CD4-positive, CD25-positive, alpha-beta regulatory T cell (primary cell): ENCODE measurements around the gene POU3F3. TPM values are rescaled to one million over a fixed set of nuclear protein-coding genes. Genes with fewer than 3 reads are reported as not detected.

Experiments
- ATAC-seq, 2 donors: fragments of 150-1000 bp; cut with Tn5 transposase; one replicate each; pipeline ENCODE4 v1.10.0; 2021; ENCODE audit warnings: low read depth in 2 of 2, moderate number of reproducible peaks in 2 of 2, moderate library complexity in 1 of 2
- DNase-seq, 3 donors: peaks; one replicate each; pipeline versions ENCODE4 v3.0.0 to v3.0.0-alpha.2; 2012 to 2022; ENCODE audit warnings: mixed read lengths in 1 of 3
- H3K27ac ChIP-seq: one replicate; pipeline ENCODE4 v1.7.0; 2013; ENCODE audit warnings: mild to moderate bottlenecking, low read length; ENCODE audit not compliant: insufficient read depth, poor library complexity, severe bottlenecking
- H3K27me3 ChIP-seq: one replicate; pipeline ENCODE4 v1.7.0; 2013; ENCODE audit warnings: low read length; ENCODE audit not compliant: control insufficient read depth, insufficient read depth
- H3K36me3 ChIP-seq: one replicate; pipeline ENCODE4 v1.7.0; 2013; ENCODE audit warnings: mild to moderate bottlenecking, low read length, moderate library complexity; ENCODE audit not compliant: control insufficient read depth, insufficient read depth
- H3K4me1 ChIP-seq: 2 replicates; pipeline ENCODE4 v1.7.0; 2013; ENCODE audit warnings: mild to moderate bottlenecking, low read length; ENCODE audit not compliant: insufficient read depth, control insufficient read depth, poor library complexity, severe bottlenecking
- H3K4me3 ChIP-seq: one replicate; pipeline ENCODE4 v1.7.0; 2013; ENCODE audit warnings: low read depth, mild to moderate bottlenecking, low read length, moderate library complexity
- H3K9me3 ChIP-seq, 2 experiments: 1 replicate in 1 of 2; 2 replicates in 1 of 2; pipeline ENCODE4 v1.7.0; 2013; ENCODE audit warnings: low read length in 2 of 2, mild to moderate bottlenecking in 1 of 2, moderate library complexity in 1 of 2; ENCODE audit not compliant: control insufficient read depth in 2 of 2
- H3K27ac Mint-ChIP-seq, 3 donors: one replicate each; pipeline ENCODE4 v1.8.0; 2020 to 2022; ENCODE audit warnings: mild to moderate bottlenecking in 3 of 3, mixed read lengths in 3 of 3, moderate library complexity in 2 of 3
- H3K27me3 Mint-ChIP-seq: one replicate; pipeline ENCODE4 v1.8.0; 2022; ENCODE audit warnings: mild to moderate bottlenecking, mixed read lengths
- H3K36me3 Mint-ChIP-seq: one replicate; pipeline ENCODE4 v1.8.0; 2020; ENCODE audit warnings: mixed read lengths
- H3K4me1 Mint-ChIP-seq, 4 donors: one replicate each; pipeline ENCODE4 v1.8.0; 2020 to 2022; ENCODE audit warnings: mixed read lengths in 4 of 4, mild to moderate bottlenecking in 1 of 4
- H3K4me3 Mint-ChIP-seq, 4 donors: one replicate each; pipeline ENCODE4 v1.8.0; 2020 to 2022; ENCODE audit warnings: mild to moderate bottlenecking in 4 of 4, mixed read lengths in 4 of 4, moderate library complexity in 3 of 4
- H3K9me3 Mint-ChIP-seq, 7 donors: one replicate each; pipeline ENCODE4 v1.8.0; 2020 to 2022; ENCODE audit warnings: mixed read lengths in 7 of 7, mild to moderate bottlenecking in 3 of 7, moderate library complexity in 2 of 7
- polyA plus RNA-seq, 4 donors: library from polyadenylated mRNA; unstranded; fragments of 300-500 nt; fragmentation: Illumina TruSeq; gene quantifications; one replicate each; pipeline ENCODE4 v1.2.3, GENCODE V29; 2021
- total RNA-seq: library from RNA; stranded (reverse); gene quantifications from one replicate; pipeline ENCODE4 v1.2.3, GENCODE V29; 2022

The POU3F3 gene
- total and polyA plus RNA-seq, 5 donors from 2014 or later: not detected

DNA sequence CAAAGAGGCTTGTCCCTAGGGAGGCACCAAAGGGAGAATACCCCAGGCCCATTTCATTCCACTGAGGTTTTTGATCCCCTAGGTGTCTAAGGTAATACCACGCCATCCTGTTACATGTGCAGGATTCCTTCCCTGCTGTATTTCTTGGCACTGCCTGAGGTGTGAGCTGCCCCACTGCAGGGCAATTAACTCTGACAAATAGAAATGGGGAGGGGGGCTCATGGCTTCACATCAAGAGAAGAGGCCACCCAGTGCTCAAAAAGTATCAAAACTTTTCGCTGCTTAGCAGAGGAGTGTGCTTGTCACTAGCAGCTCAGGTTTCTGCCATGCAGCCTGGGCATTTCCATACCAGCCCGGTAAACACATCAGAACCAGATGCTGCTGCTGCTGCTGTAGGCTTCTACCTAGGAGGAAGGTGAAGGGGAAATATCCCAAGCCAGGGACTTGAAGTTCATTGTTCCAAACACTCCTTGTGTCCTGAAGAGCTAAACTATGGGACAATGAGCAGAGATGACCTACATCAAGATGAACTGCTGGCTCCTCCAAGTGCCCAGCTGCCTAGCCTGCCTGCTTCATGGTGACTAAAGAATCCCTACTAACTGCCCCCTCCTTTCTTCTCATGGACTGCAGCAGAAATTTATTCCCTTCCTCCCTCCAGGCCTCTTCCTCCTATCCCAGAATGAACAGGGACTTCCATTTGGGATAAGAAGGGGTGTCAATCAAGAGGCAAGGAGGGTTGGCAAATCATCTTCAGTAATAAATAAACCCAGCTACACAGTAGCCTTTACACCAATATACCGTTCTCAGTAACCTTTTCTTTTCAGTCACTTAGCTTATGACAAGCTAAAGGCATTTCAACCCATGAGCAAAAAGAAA, 16.4 kb downstream of the POU3F3 start:
- H3K4me3 ChIP-seq: no peak overlapping the region
- peaks cover 21% of the 10 kb centered on the region for H3K27me3 ChIP-seq
- H3K36me3 ChIP-seq: no peaks in the 10 kb centered on the region
- no peak for DNase-seq
- Mint-ChIP-seq H3K27me3 (peaks cover 84% of the 10 kb centered on the region), H3K36me3 (no peaks in the 10 kb centered on the region), H3K27ac (no peak overlapping the region), H3K4me3 (no peak overlapping the region), H3K9me3 (peaks cover 0 to 1% (median 0%) of the 10 kb centered on the region in 7 donors), H3K4me1 (peaks cover 0 to 8% (median 5%) of the 10 kb centered on the region in 4 donors)
- ATAC-seq: no peak
- H3K4me1 ChIP-seq: peaks cover 8% of the 10 kb centered on the region
- H3K27ac ChIP-seq: no peak overlapping the region
- H3K9me3 ChIP-seq: no peaks in the 10 kb centered on the region

DNA sequence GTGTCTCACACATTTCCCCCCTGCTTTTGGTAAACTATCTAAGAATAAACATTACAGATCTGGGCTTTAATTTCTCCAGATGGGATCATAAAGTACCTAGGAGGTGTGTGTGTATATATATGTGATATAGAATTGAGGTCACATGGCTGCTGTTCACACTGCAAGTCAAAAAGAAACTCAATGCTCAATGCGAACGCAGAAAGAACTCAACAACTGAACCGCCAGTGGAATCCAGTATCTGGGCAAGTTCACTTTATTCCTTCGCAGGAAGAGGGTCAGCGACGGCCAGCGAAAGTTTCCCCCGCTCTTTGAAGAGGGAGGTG, 17.7 kb downstream of the POU3F3 start:
- H3K4me3 Mint-ChIP-seq: no peak overlapping the region
- H3K4me1 Mint-ChIP-seq: peaks cover 0 to 8% (median 5%) of the 10 kb centered on the region in 4 donors
- Histone ChIP-seq H3K9me3 (no peaks in the 10 kb centered on the region), H3K27me3 (peaks cover 16% of the 10 kb centered on the region), H3K4me3 (no peak overlapping the region), H3K36me3 (no peaks in the 10 kb centered on the region), H3K27ac (no peak overlapping the region), H3K4me1 (peaks cover 8% of the 10 kb centered on the region)
- H3K27ac Mint-ChIP-seq: no peak overlapping the region
- ATAC-seq (no peak), DNase-seq (no peak)
- peaks cover 84% of the 10 kb centered on the region for H3K27me3 Mint-ChIP-seq
- H3K36me3 Mint-ChIP-seq: no peaks in the 10 kb centered on the region
- peaks cover 0 to 1% (median 0%) of the 10 kb centered on the region in 7 donors for H3K9me3 Mint-ChIP-seq

DNA sequence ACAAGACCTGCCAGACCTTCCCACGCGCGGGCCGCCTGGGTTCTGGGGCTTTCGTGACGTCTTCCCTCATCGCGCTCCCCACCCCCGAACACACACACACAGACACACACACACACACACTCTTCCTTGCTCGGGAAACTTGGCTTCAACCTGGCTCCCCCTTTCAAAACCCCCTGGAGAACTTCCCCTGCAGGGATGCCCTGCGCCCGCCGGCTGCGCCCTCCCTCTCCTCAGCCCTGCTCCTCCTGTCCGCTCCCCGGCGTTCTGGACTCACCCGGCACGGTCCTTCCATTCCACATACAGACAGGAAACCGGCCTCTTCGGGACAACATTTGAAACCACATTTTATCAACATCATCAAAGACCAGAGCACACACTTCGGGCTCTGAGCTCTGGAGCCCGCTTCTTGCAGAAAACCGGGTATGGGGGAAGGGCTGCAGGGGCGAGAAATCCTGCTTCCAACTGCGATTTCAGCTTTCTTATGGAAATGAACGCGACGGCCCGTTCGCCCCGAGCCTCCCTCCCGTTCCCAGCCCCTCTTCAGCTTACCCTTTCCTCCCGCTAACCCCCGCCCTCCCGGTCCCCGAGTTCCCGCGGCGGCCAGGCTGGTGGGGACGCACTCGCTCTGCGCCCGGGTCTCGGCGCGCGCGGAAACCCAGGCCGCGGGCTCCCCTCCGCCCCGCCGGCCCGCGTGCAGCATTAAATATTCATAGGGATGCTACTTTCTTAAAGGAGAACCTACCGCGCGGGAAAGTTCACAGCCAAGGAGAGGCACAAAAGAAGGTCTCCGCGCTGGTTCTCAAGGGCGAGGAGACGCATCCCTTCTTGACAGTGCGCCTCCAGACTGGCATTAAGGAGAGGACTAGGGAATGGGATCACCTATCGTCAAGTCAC, 18.3 kb downstream of the POU3F3 start:
- ATAC-seq: no peak
- H3K27me3 ChIP-seq: peaks cover 14% of the 10 kb centered on the region
- H3K4me1 ChIP-seq: peaks cover 8% of the 10 kb centered on the region
- Mint-ChIP-seq H3K4me3 (peak overlapping the region in 2 of 4 donors; percentile 15 to 61), H3K27me3 (peaks cover 81% of the 10 kb centered on the region), H3K9me3 (peaks cover 0 to 1% (median 0%) of the 10 kb centered on the region in 7 donors), H3K27ac (no peak overlapping the region), H3K4me1 (peaks cover 0 to 8% (median 5%) of the 10 kb centered on the region in 4 donors), H3K36me3 (no peaks in the 10 kb centered on the region)
- H3K36me3 ChIP-seq: no peaks in the 10 kb centered on the region
- no peak overlapping the region for H3K4me3 ChIP-seq
- no peak for DNase-seq
- H3K9me3 ChIP-seq: no peaks in the 10 kb centered on the region
- no peak overlapping the region for H3K27ac ChIP-seq

DNA sequence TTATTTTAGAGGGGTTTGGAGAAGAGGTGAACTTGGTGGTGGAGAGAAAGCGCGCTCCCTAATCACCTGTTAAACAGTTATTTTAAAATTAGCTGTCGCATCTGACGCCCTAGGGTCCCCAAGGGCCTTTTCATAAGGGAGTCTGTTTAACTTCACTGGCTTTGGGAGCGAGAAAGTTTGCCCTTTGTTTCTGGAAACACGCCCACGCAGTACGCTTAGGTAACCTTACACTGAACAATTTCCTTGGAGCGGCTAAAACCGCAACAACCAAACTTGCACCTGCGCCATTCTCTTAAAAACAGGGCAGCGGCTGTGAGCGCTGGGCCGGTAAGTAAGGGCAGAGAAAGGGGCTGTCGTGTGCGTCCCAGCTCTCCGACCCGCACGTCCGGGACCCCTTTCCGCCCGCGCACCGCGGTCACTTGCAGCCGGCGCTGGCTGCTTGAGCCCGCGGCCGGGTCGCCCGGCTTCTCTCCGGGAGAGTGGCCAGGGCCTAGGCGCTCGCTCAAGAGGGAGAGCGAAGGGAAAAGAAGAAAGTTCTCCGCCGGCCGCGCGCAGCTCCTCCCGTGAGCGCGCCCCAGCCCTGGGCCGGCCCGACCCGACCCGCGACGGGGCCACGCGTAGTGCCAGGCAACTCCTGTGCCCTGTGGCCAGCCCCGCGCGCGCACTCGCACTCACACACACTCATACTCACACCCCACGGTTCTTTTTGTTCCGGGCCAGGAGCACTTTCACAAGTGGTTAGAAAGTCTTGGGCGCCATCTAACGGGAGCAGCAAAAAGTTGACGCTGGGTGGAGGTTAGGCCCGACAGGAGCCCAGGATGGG, 19.2 kb downstream of the POU3F3 start:
- ATAC-seq (peak in 1 of 2 donors; percentile 39), DNase-seq (peak in 1 of 3 donors; percentile 53)
- H3K4me1 ChIP-seq: peaks cover 8% of the 10 kb centered on the region
- H3K4me3 Mint-ChIP-seq: peak overlapping the region in 2 of 4 donors; percentile 15 to 61
- no peaks in the 10 kb centered on the region for H3K36me3 Mint-ChIP-seq
- peaks cover 78% of the 10 kb centered on the region for H3K27me3 Mint-ChIP-seq
- no peaks in the 10 kb centered on the region for H3K36me3 ChIP-seq
- no peaks in the 10 kb centered on the region for H3K9me3 ChIP-seq
- no peaks in the 10 kb centered on the region for H3K9me3 Mint-ChIP-seq
- H3K27me3 ChIP-seq: peaks cover 14% of the 10 kb centered on the region
- H3K4me1 Mint-ChIP-seq: peaks cover 0 to 8% (median 5%) of the 10 kb centered on the region in 4 donors
- no peak overlapping the region for H3K4me3 ChIP-seq
- no peak overlapping the region for H3K27ac ChIP-seq
- no peak overlapping the region for H3K27ac Mint-ChIP-seq

DNA sequence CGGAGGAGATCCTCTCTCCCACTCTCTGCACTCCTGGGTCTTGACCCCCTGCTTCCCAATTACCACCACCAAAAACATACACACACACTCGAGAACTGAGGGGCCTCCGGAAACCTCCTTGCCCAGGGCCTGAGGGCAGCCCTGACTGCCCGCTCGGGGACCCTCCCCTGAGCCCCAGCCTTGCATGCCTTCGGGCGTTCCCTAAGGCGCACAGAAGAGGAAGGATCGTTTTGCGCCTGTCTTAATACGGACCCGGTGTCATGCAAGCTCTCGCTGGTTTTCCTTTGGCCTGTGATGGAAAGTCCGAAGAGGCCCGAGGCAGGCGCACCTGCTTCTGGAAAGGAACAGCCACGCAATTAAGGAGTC, 19.8 kb downstream of the POU3F3 start:
- ATAC-seq (no peak), DNase-seq (no peak)
- Mint-ChIP-seq H3K4me3 (no peak overlapping the region), H3K27ac (no peak overlapping the region), H3K4me1 (peaks cover 0 to 8% (median 5%) of the 10 kb centered on the region in 4 donors), H3K9me3 (no peaks in the 10 kb centered on the region), H3K36me3 (no peaks in the 10 kb centered on the region), H3K27me3 (peaks cover 72% of the 10 kb centered on the region)
- no peaks in the 10 kb centered on the region for H3K9me3 ChIP-seq
- peaks cover 8% of the 10 kb centered on the region for H3K4me1 ChIP-seq
- H3K27ac ChIP-seq: no peak overlapping the region
- no peak overlapping the region for H3K4me3 ChIP-seq
- H3K36me3 ChIP-seq: no peaks in the 10 kb centered on the region
- H3K27me3 ChIP-seq: peaks cover 9% of the 10 kb centered on the region

DNA sequence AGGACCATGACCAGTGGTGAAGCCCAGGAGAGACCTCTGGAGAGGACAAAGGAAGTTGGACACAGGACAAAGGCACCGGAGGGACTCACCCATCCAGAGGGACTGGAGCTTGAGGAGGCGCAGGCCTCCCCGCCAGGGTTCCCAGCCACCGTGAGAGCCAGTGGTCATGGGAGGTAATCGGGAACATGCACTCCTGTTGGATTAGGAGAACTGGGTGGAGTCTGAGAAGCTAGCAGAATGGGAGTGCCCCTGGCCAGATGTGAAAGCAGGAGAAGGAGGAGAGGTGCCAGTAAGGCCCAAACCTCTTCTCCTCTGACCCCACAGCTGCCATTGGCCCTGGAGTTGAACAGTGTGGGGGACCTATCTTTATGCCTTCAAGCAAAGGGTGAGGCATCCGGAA, 20.3 kb downstream of the POU3F3 start:
- H3K4me3 ChIP-seq: no peak overlapping the region
- H3K27me3 ChIP-seq: peaks cover 9% of the 10 kb centered on the region
- ATAC-seq: no peak

DNA sequence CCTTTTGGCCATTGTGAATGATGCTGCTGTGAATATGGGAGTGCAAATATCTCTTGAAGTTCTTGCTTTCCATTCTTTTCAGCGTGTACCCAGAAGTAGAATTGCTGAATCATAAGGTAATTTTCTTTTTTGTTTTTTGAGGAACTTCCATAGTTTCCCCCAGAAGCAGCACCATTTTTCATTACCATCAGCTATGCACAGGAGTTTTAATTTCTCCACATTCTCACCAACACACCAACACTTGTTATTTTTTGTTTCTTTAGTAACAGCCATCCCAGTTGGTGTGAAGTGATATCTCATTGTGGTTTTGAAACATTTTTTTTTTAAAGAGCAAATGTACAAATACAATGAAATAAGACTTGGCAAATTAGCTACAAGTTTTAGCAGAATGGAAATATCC, 21.3 kb downstream of the POU3F3 start:
- peaks cover 57% of the 10 kb centered on the region for H3K27me3 Mint-ChIP-seq
- H3K27me3 ChIP-seq: peaks cover 9% of the 10 kb centered on the region
- H3K4me3 Mint-ChIP-seq: no peak overlapping the region

More for the DNA sequence above, 20.3 kb downstream of the POU3F3 start:
- Mint-ChIP-seq H3K27me3 (peaks cover 66% of the 10 kb centered on the region), H3K36me3 (no peaks in the 10 kb centered on the region), H3K9me3 (peaks cover 0 to 1% (median 0%) of the 10 kb centered on the region in 7 donors), H3K4me1 (peaks cover 0 to 8% (median 5%) of the 10 kb centered on the region in 4 donors), H3K4me3 (no peak overlapping the region), H3K27ac (no peak overlapping the region)
- peaks cover 8% of the 10 kb centered on the region for H3K4me1 ChIP-seq
- DNase-seq: no peak
- no peaks in the 10 kb centered on the region for H3K9me3 ChIP-seq
- no peaks in the 10 kb centered on the region for H3K36me3 ChIP-seq
- H3K27ac ChIP-seq: no peak overlapping the region

More for the DNA sequence above, 21.3 kb downstream of the POU3F3 start:
- peaks cover 0 to 1% (median 0%) of the 10 kb centered on the region in 7 donors for H3K9me3 Mint-ChIP-seq
- ATAC-seq (no peak), DNase-seq (no peak)
- Histone ChIP-seq H3K27ac (no peak overlapping the region), H3K4me3 (no peak overlapping the region), H3K9me3 (no peaks in the 10 kb centered on the region), H3K4me1 (peaks cover 8% of the 10 kb centered on the region), H3K36me3 (no peaks in the 10 kb centered on the region)
- peaks cover 0 to 8% (median 5%) of the 10 kb centered on the region in 4 donors for H3K4me1 Mint-ChIP-seq
- H3K27ac Mint-ChIP-seq: no peak overlapping the region
- no peaks in the 10 kb centered on the region for H3K36me3 Mint-ChIP-seq
